A673 (cell line): ENCODE data around the gene SPO11. TPM values are rescaled to one million over a fixed set of nuclear protein-coding genes. Genes with fewer than 3 reads are reported as not detected.

Source experiments
- BruUV-seq: library from RNA; stranded (reverse); fragments of 400-500 nt; replicated peaks from 2 replicates; lab custom pipeline; 2021; lab: Mats Ljungman, UMichigan
- CTCF ChIA-PET: fragments of 300-600 bp; sonication (Branson Sonifier 250); formaldehyde crosslinking; loops from one replicate; lab custom pipeline; 2022; ENCODE audit warnings: antibody characterized with exemption; lab: Charles Lee
- POLR2A ChIA-PET: fragments of 300-600 bp; sonication (Branson Sonifier 250); formaldehyde crosslinking; loops from one replicate; lab custom pipeline; 2022; ENCODE audit warnings: antibody characterized with exemption; ENCODE audit not compliant: low non-redundant PET; lab: Charles Lee
- DNase-seq: peaks from one replicate; pipeline ENCODE4 v3.0.0-alpha.2; 2015; ENCODE audit warnings: low spot score
- H3K27ac ChIP-seq: fragments of 200-600 bp; sonication (generic); 2 replicates; pipeline ENCODE4 v1.5.1; 2016; ENCODE audit warnings: mixed run types, low read depth, mild to moderate bottlenecking, mixed read lengths, antibody characterized with exemption, low read length; ENCODE audit not compliant: poor library complexity, severe bottlenecking
- H3K27me3 ChIP-seq: fragments of 200-600 bp; sonication (generic); replicated peaks from 2 replicates; pipeline ENCODE4 v1.6.1; 2017; ENCODE audit warnings: mixed run types, low read depth, mild to moderate bottlenecking, mixed read lengths, antibody characterized with exemption, low read length; ENCODE audit not compliant: insufficient read depth, poor library complexity
- H3K36me3 ChIP-seq: fragments of 200-600 bp; sonication (generic); 2 replicates; pipeline ENCODE4 v1.6.1; 2016; ENCODE audit warnings: mixed run types, mild to moderate bottlenecking, mixed read lengths, antibody characterized with exemption, low read length; ENCODE audit not compliant: insufficient read depth, poor library complexity, severe bottlenecking
- H3K4me1 ChIP-seq: fragments of 200-600 bp; sonication (generic); 2 replicates; pipeline ENCODE4 v1.6.1; 2017; ENCODE audit warnings: mixed run types, mild to moderate bottlenecking, mixed read lengths, antibody characterized with exemption, low read length; ENCODE audit not compliant: insufficient read depth, poor library complexity, severe bottlenecking
- H3K4me3 ChIP-seq: fragments of 200-600 bp; sonication (generic); 2 replicates; pipeline ENCODE4 v1.5.1; 2016; ENCODE audit warnings: low read depth, mixed run types, mild to moderate bottlenecking, mixed read lengths, low read length; ENCODE audit not compliant: poor library complexity, severe bottlenecking
- H3K9me3 ChIP-seq: fragments of 200-600 bp; sonication (generic); 2 replicates; pipeline ENCODE4 v1.6.1; 2016; ENCODE audit warnings: mixed run types, low read depth, mild to moderate bottlenecking, mixed read lengths, antibody characterized with exemption, low read length; ENCODE audit not compliant: poor library complexity, severe bottlenecking
- CTCF ChIP-seq: fragments of 300-800, 200-600 bp; sonication (generic); conservative IDR thresholded peaks from 2 replicates; pipeline ENCODE4 v1.5.1; 2017; ENCODE audit warnings: low read depth, mild to moderate bottlenecking, antibody characterized with exemption, low read length, moderate library complexity, mixed read lengths
- EZH2 ChIP-seq: fragments of 200-600 bp; sonication (generic); IDR thresholded peaks from 2 replicates; pipeline ENCODE4 v1.6.1; 2017; ENCODE audit warnings: borderline replicate concordance, low read depth, mild to moderate bottlenecking, mixed read lengths, antibody characterized with exemption, low read length; ENCODE audit not compliant: poor library complexity, severe bottlenecking
- intact Hi-C: fragments of 100-400 bp; cut with micrococcal nuclease; formaldehyde crosslinking; loops from one replicate; pipeline ENCODE4 v1.10.0; 2022; ENCODE audit not compliant: unreplicated experiment
- total RNA-seq: library from RNA; stranded (reverse); gene quantifications from 2 replicates; pipeline ENCODE4 v1.2.3, GENCODE V29; 2021

SPO11 gene
- total RNA-seq, 1 experiment from 2014 or later = not detected

- TF ChIP-seq CTCF = no peak; the same call in 1 of the 2 replicates
- no peak for TF ChIP-seq EZH2
- Histone ChIP-seq H3K4me3 (no peak overlapping the region), H3K4me1 (no peaks in the 10 kb centered on the region), H3K27ac (no peak overlapping the region), H3K9me3 (no peaks in the 10 kb centered on the region), H3K27me3 (peaks cover 78% of the 10 kb centered on the region), H3K36me3 (no peaks in the 10 kb centered on the region)
- CTCF ChIA-PET = no interaction called here
- no TSS peak for BruUV-seq
- DNase-seq = peak; percentile 28
- POLR2A ChIA-PET = no interaction called here
- intact Hi-C loops = no loop called here
These were observed 5.8 kb downstream of the SPO11 start for GRCh38 chr20:57335392-57335791.

- POLR2A ChIA-PET = no interaction called here
- DNase-seq = no peak
- H3K27me3 ChIP-seq = peaks cover 28% of the 10 kb centered on the region
- H3K36me3 ChIP-seq = no peaks in the 10 kb centered on the region
- CTCF ChIA-PET = no interaction called here
- intact Hi-C loops = no loop called here
- H3K4me1 ChIP-seq = no peaks in the 10 kb centered on the region
- no peak overlapping the region for H3K4me3 ChIP-seq
- no peak for TF ChIP-seq CTCF
- TF ChIP-seq EZH2 = no peak
- H3K9me3 ChIP-seq = no peaks in the 10 kb centered on the region
- BruUV-seq = no TSS peak
- no peak overlapping the region for H3K27ac ChIP-seq
These were observed 12.1 kb downstream of the SPO11 start for GRCh38 chr20:57341663-57342062.

GRCh38 chr20:57342829-57343228 lies 13.2 kb downstream of the SPO11 start:
- Histone ChIP-seq H3K9me3 (no peaks in the 10 kb centered on the region), H3K4me1 (no peaks in the 10 kb centered on the region), H3K27ac (no peak overlapping the region), H3K27me3 (peaks cover 17% of the 10 kb centered on the region), H3K4me3 (no peak overlapping the region), H3K36me3 (no peaks in the 10 kb centered on the region)
- DNase-seq = no peak
- POLR2A ChIA-PET = no interaction called here
- TF ChIP-seq CTCF (no peak), EZH2 (no peak)
- no TSS peak for BruUV-seq
- intact Hi-C loops = no loop called here
- CTCF ChIA-PET = no interaction called here
